Islet precursor cell (in vitro differentiated cells): ENCODE measurements around the gene NEB.
"Not testable (repeated sequence)": the region's sequence is repeated elsewhere in the genome, so short reads cannot be mapped to it uniquely, and the experiment has no call there.

ENCODE experiments used
- DNase-seq: peaks from one replicate; pipeline ENCODE4 v3.0.0-alpha.2; 2018

The NEB gene

GRCh38 chr2:151698134-151698533, 36.1 kb downstream of the NEB start:
- not testable (repeated sequence) for DNase-seq

DNA sequence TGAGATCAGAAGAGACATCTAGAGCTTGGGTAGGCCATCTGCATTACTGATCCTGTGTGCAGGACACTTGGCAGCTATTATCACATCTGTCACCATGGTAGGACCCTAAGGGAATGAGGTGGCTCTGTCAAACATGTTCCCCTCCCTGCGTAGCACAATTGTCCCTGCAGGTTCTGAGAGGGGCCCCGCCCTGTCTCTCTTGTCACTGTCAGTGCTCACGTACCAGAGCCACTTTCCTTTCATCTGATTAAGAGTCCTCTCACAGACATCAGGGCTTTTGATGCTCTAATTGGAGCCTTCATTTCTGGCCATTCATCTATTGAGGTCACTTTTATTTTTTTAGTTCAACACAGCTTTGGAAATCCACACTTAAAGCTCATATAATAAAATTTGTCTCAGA, 38.5 kb downstream of the NEB start:
- no peak for DNase-seq

DNA sequence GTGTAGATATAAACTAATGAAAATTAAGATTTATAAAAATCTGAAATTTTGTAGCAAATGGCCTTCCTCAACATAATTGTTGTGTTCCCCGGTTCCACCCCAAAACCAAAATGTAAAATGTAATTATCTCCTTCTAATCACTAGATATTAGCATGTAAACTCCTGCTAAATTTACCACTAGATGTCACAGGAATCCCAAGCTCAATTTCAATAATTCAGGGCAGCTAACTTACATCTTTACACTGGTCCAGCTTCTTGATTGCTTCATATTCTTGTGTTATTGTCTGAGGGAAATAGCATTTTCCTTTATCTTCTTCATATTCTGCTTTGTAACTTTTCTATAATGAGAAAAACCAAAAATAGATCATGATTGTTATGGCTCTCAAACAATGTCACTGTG, 42.6 kb downstream of the NEB start:
- DNase-seq = no peak

DNA sequence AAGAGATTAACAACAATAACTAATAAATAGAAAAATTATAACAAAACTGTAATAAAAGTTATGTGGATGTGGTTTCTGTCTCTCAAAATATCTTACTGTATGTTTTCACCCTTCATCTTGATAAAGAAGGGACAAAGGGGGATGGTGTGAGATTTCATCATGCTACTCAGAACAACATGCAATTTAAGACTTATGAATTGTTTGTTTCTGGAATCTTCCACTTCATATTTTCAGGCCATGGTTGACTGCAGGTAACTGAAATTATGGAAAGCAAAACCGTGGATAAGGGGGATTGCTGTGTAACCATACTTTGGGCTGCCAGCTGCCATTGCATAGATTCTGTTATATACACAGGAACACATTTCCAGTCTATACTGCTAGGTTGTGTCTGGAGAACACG, 45.6 kb downstream of the NEB start:
- DNase-seq = no peak

GRCh38 chr2:151682459-151683003, 51.7 kb downstream of the NEB start:
- no peak for DNase-seq

- no peak for DNase-seq
Observed at GRCh38 chr2:151681051-151681450, 53.2 kb downstream of the NEB start.

DNA sequence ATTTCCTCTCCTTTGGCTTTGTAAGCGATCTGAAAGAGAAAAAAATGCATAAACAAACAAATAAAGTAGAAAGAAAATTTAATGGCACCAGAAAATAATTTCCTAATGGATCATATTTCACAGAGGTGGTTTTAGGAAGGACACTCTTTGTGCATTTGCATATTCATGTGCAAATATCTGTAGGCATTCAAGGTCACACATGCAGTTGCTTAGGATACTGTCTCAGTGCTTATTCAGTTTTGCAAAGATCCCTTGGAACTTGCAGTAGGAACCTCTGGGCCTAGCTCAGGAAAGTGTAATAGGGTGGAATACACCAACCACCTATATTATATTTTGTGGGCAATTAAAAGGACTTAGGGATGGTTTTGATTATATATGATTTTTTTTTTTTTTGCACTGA, 54.3 kb downstream of the NEB start:
- DNase-seq = no peak

DNA sequence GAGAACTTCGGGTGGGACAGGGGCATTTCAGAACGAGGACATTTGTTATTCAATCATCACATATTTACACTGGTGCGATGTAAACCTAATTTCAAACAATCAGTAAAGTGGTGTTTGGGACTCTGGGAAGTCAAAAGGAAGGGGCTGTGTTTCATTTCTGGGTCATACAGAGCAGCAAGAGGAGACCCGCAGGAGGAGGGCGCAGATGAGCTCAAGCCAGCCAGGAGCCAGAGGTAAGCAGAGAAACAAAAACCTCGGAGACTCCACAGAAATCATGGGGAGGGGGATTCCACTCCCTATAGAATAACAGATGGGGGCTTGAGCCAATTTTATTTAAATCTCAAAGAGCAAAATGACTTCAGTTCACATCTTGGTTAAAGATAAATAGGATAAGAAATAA, 55.4 kb downstream of the NEB start:
- no peak for DNase-seq

- DNase-seq = no peak
Observed at GRCh38 chr2:151673016-151673415, 61.3 kb downstream of the NEB start.

GRCh38 chr2:151672277-151672676, 62.0 kb downstream of the NEB start:
- no peak for DNase-seq

- DNase-seq = no peak
Observed at GRCh38 chr2:151670846-151671597, 63.3 kb downstream of the NEB start.

DNA sequence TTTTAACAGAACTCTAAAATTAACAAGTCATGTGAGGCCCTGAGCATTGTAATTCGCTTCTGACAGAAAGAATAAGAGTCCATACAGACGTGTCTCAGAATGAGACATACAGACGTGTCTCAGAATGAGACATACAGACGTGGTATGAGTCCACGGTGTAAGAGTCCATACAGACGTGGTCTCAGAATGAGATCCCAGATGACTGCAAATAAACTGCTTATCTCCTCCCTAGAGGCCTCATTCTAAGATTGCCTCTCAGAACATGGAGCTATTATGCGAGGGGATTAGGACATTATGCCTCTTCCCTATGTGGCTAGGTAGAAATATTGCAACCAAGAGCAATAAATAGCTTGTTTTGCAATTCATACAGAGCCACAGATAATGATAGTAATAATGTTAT, 63.9 kb downstream of the NEB start:
- no peak for DNase-seq

- peak; percentile 80 for DNase-seq
Observed at GRCh38 chr2:151669585-151670081, 64.6 kb downstream of the NEB start.

GRCh38 chr2:151668737-151669136, 65.5 kb downstream of the NEB start:
- DNase-seq = no peak

DNA sequence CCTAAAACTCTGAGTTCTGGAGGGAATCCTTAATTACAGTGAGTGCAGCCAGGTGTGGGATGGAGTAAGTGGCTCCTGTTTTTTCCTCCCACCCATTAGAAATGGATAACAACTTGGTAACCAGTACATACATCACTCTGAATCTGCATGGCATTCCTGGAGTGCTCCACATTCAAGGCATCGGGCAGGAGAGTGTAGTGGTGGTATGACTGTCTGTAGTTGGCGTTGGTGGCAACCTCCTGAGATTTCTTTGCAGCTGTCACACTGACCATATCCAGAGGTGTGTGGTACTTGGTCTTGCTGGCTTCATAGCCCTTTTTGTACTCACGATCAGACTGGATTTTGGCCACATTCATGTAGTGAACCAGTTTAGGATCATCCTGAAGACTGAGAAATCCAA, 68.3 kb downstream of the NEB start:
- no peak for DNase-seq

DNA sequence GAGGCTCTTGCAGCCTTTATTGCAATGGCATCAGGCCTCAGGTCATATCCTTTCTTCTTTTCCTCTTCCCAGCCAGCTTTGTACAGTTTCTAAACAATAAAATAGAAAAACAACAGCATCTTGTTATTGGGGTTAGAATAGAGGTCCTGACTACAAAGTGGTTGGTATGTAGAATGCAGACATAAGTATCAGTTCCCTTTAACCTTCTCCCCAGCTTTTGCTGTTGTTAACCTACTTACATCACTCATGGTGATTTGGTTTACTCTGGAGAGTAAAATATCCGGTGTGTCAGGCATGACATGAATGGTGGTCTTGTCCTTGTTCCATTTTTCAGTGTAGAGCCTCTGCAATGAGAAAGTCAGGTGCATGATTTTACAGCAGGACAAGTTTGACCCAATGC, 69.8 kb downstream of the NEB start:
- DNase-seq = no peak

- DNase-seq = no peak
Observed at GRCh38 chr2:151661625-151662024, 72.7 kb downstream of the NEB start.

GRCh38 chr2:151658081-151658480, 76.2 kb downstream of the NEB start:
- DNase-seq = no peak

- no peak for DNase-seq
Observed at GRCh38 chr2:151657667-151658076, 76.6 kb downstream of the NEB start.

- no peak for DNase-seq
Observed at GRCh38 chr2:151655663-151656398, 78.4 kb downstream of the NEB start.

DNA sequence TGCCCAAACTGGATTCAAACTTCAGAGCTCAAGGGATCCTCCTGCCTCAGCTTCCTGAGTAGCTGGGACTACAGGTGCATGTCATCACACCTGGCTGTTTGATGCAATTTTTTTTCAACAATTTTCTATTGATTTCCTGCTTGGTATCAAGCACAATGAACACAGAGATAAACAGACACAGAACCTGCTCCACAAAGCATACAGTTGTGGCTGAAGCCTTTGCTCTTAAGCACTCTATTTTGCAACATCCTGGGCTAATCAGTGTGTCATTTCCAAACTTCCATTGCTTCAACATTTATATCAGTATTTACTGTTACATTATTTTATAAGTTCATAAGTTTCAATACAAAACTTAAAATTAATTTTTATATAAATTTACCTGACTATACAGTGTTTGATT, 79.4 kb downstream of the NEB start:
- DNase-seq = no peak

DNA sequence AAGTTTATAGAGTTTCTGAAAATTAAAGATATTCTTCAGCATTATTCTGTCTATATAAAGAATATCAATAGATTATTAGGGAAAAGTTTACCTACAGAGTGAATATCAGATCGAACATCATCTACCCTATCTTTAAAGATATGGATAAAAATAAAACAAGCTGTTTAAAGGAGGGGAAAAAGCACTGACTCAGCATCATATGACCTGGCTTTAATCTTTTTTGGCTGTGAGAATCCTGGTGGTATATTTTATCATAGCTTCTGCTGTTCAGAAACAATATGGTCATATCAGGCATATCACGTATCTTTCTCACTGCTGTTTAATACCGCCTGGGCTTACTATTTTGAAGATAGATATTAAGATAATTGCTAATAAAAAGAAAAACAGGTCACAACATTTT, 80.2 kb downstream of the NEB start:
- DNase-seq = no peak

DNA sequence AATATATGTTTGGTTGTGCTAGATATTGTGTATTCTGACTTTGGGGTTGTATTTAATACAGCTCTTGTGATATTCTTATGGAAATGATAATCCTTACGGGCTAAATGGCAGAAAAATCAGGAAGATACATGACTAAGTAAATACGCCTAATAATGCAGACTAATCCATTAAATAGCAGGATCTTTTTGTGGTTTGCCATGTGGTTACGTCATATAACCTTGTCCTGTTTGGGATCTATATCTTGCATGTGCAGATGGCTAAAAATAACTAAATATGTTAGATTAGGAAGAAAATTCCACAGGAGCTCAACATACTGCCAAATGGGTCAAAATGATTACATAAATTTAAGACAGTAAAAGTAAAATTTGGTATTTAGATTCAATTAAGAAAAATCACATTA, 83.0 kb downstream of the NEB start:
- DNase-seq = no peak

DNA sequence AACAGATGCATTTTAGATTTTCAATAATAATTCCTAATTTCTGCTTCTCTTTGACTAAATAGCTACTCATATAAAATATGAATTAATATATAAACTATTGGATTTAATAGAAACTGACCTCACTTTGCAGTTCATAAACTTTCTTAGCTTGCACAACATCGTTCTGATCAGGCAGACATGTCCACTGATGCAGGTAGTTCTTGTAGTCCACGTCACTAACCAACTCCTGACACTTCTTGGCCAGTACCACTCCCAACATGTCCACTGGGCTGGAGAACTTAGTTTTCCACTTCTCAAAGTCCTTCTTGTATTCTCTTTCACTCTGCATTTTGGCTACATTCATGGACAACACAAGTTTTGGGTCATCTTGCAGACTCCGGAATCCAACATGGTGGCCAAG, 83.8 kb downstream of the NEB start:
- DNase-seq = no peak
